22Rv1 (cell line): ENCODE measurements around the gene NFASC.

Experiments
- CTCF ChIP-seq: fragments of 450-650 bp; IDR thresholded peaks from 2 replicates; pipeline ENCODE4 v1.5.1; 2017; ENCODE audit warnings: mild to moderate bottlenecking
- ZFX ChIP-seq: fragments of 450-650 bp; IDR thresholded peaks from 2 replicates; pipeline ENCODE4 v1.6.1; 2017; ENCODE audit warnings: antibody characterized with exemption, borderline replicate concordance

DNA sequence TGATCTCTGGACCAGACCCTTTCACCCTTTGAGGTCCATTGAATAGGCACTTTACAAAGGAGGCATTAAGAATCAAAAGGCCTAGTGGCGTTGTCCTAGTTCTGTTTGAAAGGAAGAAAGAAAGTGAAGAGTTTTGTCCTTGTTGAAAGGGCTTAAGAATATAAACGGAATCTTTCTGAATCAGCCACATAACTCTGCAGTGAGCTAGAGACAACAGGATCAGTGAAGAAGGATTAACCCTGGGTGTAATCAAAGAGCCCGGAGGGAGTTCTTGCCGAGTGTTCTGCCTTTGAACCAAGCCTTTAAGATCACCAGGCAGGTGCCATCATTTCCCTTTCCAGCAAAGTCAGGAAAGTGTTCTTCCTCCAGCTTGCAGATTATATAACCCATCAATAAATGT, 117.5 kb downstream of the NFASC start:
- TF ChIP-seq CTCF (no peak), ZFX (no peak)
